Upper lobe of left lung (tissue), 6 donors: ENCODE measurements around the gene WNT9B. TPM values are rescaled to one million over a fixed set of nuclear protein-coding genes. Genes with fewer than 3 reads are reported as not detected.
A peak's percentile ranks its signal among the peaks of the same experiment; 100 is the strongest.

ENCODE experiments used
- ATAC-seq, 2 donors: fragments of 200-7000 bp; cut with Tn5 transposase; one replicate each; pipeline ENCODE4 v1.9.1; 2022; ENCODE audit warnings: mild to moderate bottlenecking in 2 of 2, moderate library complexity in 2 of 2; ENCODE audit not compliant: low FRiP score in 2 of 2
- DNase-seq, 2 donors: peaks; one replicate each; pipeline ENCODE4 v3.0.0-alpha.2; 2019 to 2020
- H3K27ac ChIP-seq, 4 donors: fragments of 200-600 bp; sonication (generic); one replicate each; pipeline ENCODE4 v1.5.1; 2016 to 2019
- H3K27me3 ChIP-seq, 4 donors: fragments of 200-600 bp; sonication (generic); one replicate each; pipeline ENCODE4 v1.5.1; 2017 to 2019
- H3K36me3 ChIP-seq, 4 donors: fragments of 200-600 bp; sonication (generic); one replicate each; pipeline ENCODE4 v1.5.1; 2016 to 2019
- H3K4me1 ChIP-seq, 4 donors: fragments of 200-600 bp; sonication (generic); one replicate each; pipeline ENCODE4 v1.5.1; 2018 to 2019
- H3K4me3 ChIP-seq, 4 donors: fragments of 200-600 bp; sonication (generic); one replicate each; pipeline ENCODE4 v1.5.1; 2017 to 2019; ENCODE audit warnings: mild to moderate bottlenecking in 2 of 4, moderate library complexity in 1 of 4
- H3K9me3 ChIP-seq, 4 donors: fragments of 200-600 bp; sonication (generic); one replicate each; pipeline ENCODE4 v1.5.1; 2018 to 2019
- EP300 ChIP-seq, 4 donors: sonication (generic); formaldehyde crosslinking; IDR thresholded peaks; one replicate each; pipeline ENCODE4 v1.5.1; 2017; ENCODE audit warnings: antibody characterized with exemption in 4 of 4, control low read depth in 2 of 4
- POLR2A ChIP-seq, 4 donors: fragments of 450-650 bp; IDR thresholded peaks; one replicate each; pipeline ENCODE4 v1.5.1; 2016 to 2017; ENCODE audit warnings: antibody characterized with exemption in 4 of 4, mild to moderate bottlenecking in 2 of 4
- POLR2AphosphoS5 ChIP-seq, 2 donors: sonication (generic); formaldehyde crosslinking; IDR thresholded peaks; one replicate each; pipeline ENCODE4 v1.5.1; 2017; ENCODE audit warnings: antibody characterized with exemption in 2 of 2
- WGBS, 2 donors: methylation state at CpG; one replicate each; pipeline ENCODE4 v1.1.5; 2017 to 2018; 5-methylcytosine and 5-hydroxymethylcytosine counted together
- total RNA-seq, 6 donors: library from RNA; depleted of rRNA in 4 of 6; stranded (reverse); fragments of >200 nt in 4 of 6; gene quantifications; one replicate each; pipeline versions ENCODE4 v1.1.0 to v1.2.1, GENCODE V29; 2016 to 2021
- TF ChIP-seq, protein P1 (sequence below), 6 experiments: fragments of 450-650 bp in 4 of 6; fragments of 200-600 bp in 2 of 6; sonication (generic) in 2 of 6; IDR thresholded peaks; one replicate each; pipeline ENCODE4 v1.5.1; 2016 to 2019; ENCODE audit warnings: antibody characterized with exemption in 6 of 6
- donor health status: DM: no; HTN: no; CAD: no; lungs with moderate emphysema.
- donor health status: DM: no; HTN: yes; CAD: no; lungs with severe emphysema.

Gene WNT9B
- total RNA-seq: 1 to 10 TPM in 2 of 6 donors, under 1 TPM in 1, not detected in 3; 0.26 to 8.3 (median 1.8) TPM

DNA sequence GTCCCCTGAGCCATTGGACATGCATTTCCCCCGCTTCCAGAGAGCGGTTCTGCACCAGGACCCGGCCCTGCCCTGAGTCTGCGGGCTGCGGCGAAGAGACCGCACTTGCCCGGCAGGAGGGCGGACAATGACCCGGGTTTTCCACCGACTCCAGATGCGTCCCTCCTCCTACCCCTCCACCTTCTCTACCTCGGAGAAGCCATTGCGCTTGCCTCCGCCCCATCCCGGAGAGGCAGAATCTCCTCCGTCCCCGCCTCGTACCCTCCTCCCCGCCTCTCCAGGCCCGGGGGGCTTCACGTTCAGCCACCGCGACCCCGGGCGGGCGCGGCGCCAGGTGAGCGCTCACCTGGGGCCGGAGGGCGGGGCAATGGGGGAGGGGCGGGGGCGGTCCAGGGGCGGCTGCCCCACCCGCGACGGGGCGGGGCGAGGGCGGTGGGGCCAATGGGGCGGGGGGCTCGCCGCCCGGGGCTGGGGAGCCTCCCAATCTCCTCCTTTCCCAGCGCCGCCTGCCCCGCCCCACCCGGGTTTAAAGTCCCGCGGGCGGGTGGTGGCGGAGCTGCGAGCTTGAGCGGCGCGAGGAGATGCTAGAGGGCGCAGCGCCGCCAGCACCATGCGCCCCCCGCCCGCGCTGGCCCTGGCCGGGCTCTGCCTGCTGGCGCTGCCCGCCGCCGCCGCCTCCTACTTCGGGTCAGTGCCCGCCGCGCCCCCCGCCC, at the start of gene WNT9B:
TSS of gene WNT9B (plus strand) at position 555 of the 713 bp plus-strand sequence. CDS start at position 611, 56 bp downstream.
- Histone ChIP-seq H3K36me3 (no peaks in the 10 kb centered on the region), H3K27ac (no peak within 1 kb of the TSS), H3K4me1 (peaks cover 12 to 16% (median 13%) of the 10 kb centered on the region in 4 donors), H3K4me3 (peak within 1 kb of the TSS in 3 of 4 donors; percentile 29 to 44 (median 43)), H3K9me3 (no peaks in the 10 kb centered on the region), H3K27me3 (peaks cover 0 to 18% (median 13%) of the 10 kb centered on the region in 4 donors)
- DNase-seq: peak in 1 of 2 donors; percentile 85
- TF ChIP-seq POLR2A (IDR thresholded peaks at IDR 0.05): no peak
- 5 to 10% methylated on average over 16 to 31 of the region's 75 CpGs for WGBS, 2 donors
- peak in 1 of 2 donors; percentile 53 for ATAC-seq

DNA sequence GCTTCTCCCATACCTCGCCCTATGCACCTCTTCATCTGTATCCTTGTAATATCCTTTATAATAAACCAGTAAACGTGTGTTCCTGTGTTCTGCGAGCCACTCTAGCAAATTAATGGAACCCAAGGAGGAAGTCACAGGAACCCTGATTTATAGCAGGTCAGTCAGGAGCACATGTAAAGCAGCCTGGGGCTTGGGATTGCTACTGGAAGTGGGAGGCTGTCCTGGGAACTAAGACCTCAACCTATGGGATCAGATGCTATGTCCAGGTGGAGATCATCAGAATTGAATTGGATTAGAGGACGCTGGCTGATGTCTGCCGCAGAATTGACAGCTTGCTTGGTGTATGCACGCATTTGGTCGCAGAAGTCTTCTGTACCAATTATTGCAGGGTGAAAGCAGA, 48.6 kb upstream of the WNT9B start:
- DNase-seq (no peak), ATAC-seq (no peak)
- no peaks in the 10 kb centered on the region for H3K36me3 ChIP-seq
- 76 to 82% methylated on average over 7 of the region's 7 CpGs for WGBS, 2 donors
- H3K27ac ChIP-seq: no peak overlapping the region
- no peak overlapping the region for H3K4me3 ChIP-seq
- H3K27me3 ChIP-seq: no peaks in the 10 kb centered on the region
- TF ChIP-seq, protein P1, sequence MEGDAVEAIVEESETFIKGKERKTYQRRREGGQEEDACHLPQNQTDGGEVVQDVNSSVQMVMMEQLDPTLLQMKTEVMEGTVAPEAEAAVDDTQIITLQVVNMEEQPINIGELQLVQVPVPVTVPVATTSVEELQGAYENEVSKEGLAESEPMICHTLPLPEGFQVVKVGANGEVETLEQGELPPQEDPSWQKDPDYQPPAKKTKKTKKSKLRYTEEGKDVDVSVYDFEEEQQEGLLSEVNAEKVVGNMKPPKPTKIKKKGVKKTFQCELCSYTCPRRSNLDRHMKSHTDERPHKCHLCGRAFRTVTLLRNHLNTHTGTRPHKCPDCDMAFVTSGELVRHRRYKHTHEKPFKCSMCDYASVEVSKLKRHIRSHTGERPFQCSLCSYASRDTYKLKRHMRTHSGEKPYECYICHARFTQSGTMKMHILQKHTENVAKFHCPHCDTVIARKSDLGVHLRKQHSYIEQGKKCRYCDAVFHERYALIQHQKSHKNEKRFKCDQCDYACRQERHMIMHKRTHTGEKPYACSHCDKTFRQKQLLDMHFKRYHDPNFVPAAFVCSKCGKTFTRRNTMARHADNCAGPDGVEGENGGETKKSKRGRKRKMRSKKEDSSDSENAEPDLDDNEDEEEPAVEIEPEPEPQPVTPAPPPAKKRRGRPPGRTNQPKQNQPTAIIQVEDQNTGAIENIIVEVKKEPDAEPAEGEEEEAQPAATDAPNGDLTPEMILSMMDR (IDR thresholded peaks at IDR 0.05): no peak
- no peak for TF ChIP-seq POLR2A (IDR thresholded peaks at IDR 0.05)
- TF ChIP-seq POLR2AphosphoS5 (IDR thresholded peaks at IDR 0.05): no peak
- TF ChIP-seq EP300 (IDR thresholded peaks at IDR 0.05): no peak
- H3K9me3 ChIP-seq: no peaks in the 10 kb centered on the region
- H3K4me1 ChIP-seq: no peaks in the 10 kb centered on the region

DNA sequence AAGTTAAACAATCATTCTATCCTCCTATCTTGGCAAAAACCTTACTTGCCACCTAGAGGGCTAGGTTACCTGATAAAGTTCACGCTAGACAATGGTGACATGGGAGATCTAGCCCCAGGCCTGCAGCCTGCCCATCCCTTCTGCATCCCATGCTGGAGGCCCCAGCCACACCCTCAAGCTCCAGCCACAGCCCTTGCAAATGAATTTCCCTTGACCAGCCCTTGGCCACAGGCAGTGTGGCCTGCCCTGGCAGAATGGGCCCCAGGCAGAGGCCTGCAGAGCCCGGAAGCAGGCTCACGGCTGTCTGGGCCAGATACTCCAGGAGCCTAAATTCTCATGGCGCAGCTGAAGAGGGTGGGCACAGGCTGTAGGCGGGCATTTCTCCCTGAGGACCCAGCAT, 47.8 kb upstream of the WNT9B start:
- H3K4me1 ChIP-seq: no peaks in the 10 kb centered on the region
- H3K4me3 ChIP-seq: no peak overlapping the region
- ATAC-seq (no peak), DNase-seq (no peak)
- no peak for TF ChIP-seq POLR2AphosphoS5 (IDR thresholded peaks at IDR 0.05)
- TF ChIP-seq, protein P1 (IDR thresholded peaks at IDR 0.05): no peak
- no peak for TF ChIP-seq EP300 (IDR thresholded peaks at IDR 0.05)
- no peak for TF ChIP-seq POLR2A (IDR thresholded peaks at IDR 0.05)
- no peaks in the 10 kb centered on the region for H3K27me3 ChIP-seq
- no peaks in the 10 kb centered on the region for H3K9me3 ChIP-seq
- WGBS, 2 donors: 88 to 96% methylated on average over 3 to 5 of the region's 5 CpGs
- no peak overlapping the region for H3K27ac ChIP-seq
- H3K36me3 ChIP-seq: no peaks in the 10 kb centered on the region

DNA sequence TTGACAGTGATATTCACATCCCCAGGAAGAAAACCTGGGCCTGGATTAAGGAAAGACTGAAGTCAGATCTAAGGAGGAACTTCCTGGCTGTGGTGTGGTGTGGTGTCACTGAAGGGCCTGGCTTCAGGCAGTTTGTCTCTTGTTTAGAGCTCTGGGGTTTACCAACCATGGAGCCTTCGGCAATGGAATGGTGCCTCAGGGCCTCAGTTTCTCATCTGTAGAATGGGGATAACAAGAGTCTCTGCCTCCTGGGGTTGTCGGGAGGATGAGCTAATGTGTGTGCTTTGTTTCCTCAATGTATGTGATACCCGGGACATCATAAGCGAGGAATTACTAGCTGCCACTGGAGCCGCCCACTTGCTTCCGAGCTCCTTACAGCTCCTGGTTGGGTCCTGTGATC, 45.6 kb upstream of the WNT9B start:
- Histone ChIP-seq H3K9me3 (no peaks in the 10 kb centered on the region), H3K27me3 (no peaks in the 10 kb centered on the region), H3K27ac (no peak overlapping the region), H3K36me3 (no peaks in the 10 kb centered on the region), H3K4me1 (no peaks in the 10 kb centered on the region), H3K4me3 (no peak overlapping the region)
- no peak for ATAC-seq
- 86 to 95% methylated on average over 6 of the region's 6 CpGs for WGBS, 2 donors
- no peak for DNase-seq
- no peak for TF ChIP-seq EP300 (IDR thresholded peaks at IDR 0.05)
- TF ChIP-seq, protein P1 (IDR thresholded peaks at IDR 0.05): no peak
- TF ChIP-seq POLR2AphosphoS5 (IDR thresholded peaks at IDR 0.05): no peak
- no peak for TF ChIP-seq POLR2A (IDR thresholded peaks at IDR 0.05)

DNA sequence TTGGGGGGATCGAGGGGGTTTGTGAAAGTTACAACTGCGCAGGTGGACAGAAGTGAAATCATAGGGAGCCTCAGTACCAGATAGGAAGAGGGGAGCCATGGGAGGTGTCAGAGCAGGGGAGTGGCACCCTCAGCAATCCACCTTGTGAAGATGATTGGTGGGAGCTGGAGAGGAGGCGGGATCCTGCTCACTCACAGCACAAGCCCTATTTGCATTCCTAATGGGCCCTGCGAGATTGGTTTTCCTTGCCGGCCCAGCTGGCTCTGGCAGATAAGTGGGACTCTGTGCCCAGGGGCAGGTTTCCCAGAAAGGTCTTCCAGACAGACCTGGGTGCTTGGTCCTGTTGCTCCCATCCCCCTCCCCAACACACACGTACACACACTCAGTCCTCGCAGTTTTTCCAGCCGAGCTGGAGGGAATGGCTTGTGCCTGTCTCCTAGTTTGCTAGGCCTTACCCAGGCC, 42.2 kb upstream of the WNT9B start:
- ATAC-seq (no peak), DNase-seq (no peak)
- WGBS, 2 donors: 72 to 77% methylated on average over 8 of the region's 8 CpGs
- Histone ChIP-seq H3K27me3 (peaks cover 0 to 2% (median 0%) of the 10 kb centered on the region in 4 donors), H3K9me3 (no peaks in the 10 kb centered on the region), H3K27ac (no peak overlapping the region), H3K4me3 (no peak overlapping the region), H3K36me3 (no peaks in the 10 kb centered on the region), H3K4me1 (no peaks in the 10 kb centered on the region)
- TF ChIP-seq, protein P1 (IDR thresholded peaks at IDR 0.05): no peak
- TF ChIP-seq POLR2AphosphoS5 (IDR thresholded peaks at IDR 0.05) (no peak), EP300 (IDR thresholded peaks at IDR 0.05) (no peak), POLR2A (IDR thresholded peaks at IDR 0.05) (no peak)
